HL-60/S4 (cell line): ENCODE results near the gene SPAG7.

Experiments
- in situ Hi-C: fragments of 300-500 bp; cut with MboI; formaldehyde crosslinking; loops from 2 replicates; pipeline ENCODE4 v1.14.3; 2022; ENCODE audit warnings: low sequenced_read_pairs

SPAG7 gene

DNA sequence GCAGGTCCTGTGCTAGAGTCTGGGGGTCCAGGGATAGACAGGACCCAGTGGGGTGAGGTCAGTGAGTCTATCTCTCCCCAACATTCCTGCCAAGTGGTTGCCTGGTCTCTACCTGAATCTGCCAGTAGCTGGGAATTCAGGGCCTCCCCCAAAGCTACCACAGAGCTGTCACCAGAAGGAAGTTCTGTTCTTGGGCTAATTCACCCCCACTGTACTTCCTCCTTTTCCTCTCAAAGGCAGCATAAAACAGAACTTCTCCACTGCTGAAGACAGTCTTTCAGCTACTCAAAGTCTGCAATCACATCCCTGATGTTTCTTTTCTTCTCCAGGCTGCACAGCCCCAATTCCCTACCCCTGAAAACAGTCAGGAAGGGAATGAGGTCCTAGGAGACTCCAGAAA is 11.1 kb upstream of the SPAG7 start:
- in situ Hi-C loops = no loop called here

DNA sequence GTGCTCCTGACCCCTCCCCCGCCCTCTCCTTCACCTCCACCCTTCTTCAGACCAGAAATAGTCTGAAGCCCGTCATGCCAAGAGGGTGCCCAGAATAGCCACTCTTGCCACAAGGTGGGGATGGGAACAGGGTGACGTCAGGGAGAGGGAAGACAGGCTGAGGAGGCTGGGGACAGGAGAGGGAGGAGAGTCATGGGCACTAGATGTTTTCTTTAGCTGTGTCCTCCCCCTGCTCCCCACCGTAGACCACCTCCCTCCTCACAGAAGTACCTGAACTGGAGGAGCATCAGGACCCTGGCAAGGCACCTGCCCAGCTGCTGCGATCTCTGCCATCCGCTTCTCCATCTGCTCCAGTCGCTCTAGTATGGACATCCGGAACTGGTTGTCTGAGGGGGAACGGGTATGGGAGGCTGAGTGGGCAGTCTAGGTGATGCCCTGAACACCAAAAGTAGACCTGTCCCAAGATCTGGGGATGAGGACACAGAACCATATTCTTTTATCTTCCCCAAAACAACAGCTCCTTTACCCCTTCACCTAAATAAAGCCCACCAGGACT is 6.6 kb upstream of the SPAG7 start:
- in situ Hi-C loops = no loop called here

- in situ Hi-C loops = no loop called here
These were observed 5.9 kb upstream of the SPAG7 start for GRCh38 chr17:4973256-4974114.

DNA sequence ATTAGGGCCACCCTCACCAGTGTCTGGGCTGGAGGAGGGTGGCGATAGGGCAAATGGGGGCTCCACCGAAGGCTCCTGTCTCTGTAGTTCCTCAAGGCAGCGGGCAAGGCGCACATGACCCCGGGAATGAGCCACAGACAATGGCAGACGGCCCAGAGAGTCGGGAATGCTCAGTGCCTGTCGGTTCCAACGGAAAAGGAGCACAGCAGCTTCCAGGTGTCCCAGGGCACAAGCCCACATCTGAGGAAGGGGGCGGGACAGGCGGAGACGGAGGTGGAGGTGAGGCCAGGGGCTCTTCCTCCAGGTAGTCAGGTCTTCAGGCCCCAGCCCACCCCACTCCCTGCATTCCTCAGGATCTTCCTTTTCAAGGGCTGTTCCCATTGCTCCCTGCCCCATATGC is 5.1 kb upstream of the SPAG7 start:
- in situ Hi-C loops = no loop called here

DNA sequence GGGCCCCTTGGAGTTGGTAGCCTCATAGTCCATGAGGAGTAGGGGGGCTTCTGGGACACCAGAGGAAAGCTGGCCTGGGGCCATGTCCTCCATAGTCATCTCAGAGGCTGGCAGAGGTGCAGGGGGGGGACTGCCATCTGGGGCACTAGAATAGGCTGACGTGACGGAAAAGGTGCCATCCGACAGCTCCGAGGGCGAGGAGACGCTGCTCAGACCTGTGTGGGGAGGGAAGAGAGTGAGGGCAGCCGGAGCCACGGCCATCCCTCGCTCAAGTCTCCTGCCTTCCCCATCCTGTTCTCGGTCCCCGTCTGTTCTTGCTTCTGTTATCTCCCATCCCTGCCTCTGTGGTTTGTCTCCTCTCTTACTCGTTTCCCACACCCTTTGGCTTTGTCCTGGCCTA is 4.7 kb upstream of the SPAG7 start:
- in situ Hi-C loops = no loop called here

GRCh38 chr17:4971826-4972225 is 4.2 kb upstream of the SPAG7 start:
- in situ Hi-C loops = no loop called here

- in situ Hi-C loops = no loop called here
These were observed 2.7 kb upstream of the SPAG7 start for GRCh38 chr17:4970273-4970672.

DNA sequence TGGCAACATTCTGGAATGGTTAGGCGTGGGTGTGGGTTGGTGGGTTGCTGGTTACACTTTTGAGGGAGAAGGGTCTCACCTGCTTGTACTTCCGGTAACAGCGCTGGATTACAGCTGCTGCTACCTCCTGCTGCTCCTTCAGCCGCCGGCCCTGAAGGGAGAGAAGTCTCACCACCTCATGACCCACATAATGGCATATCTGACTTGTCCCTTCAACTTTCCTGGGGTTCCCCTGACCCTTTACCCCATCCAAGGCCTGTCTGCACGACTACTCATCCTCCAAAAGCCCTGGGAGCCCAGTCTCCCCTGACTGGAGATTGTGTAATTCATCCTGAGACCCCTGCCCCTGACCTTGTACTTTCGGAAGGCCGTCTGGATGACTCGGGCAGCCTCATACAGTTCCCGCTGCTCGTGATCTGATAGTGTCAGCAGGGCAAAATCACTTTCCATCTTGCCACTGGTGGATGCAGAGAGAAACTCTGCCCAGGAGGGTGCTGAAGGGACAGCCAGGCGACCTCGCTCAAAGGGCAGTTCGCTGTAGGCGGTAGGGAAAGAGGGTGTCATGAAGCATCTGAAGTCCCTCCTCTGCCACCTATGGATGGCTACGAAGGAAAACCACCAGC is 2.0 kb upstream of the SPAG7 start:
- in situ Hi-C loops = no loop called here

- in situ Hi-C loops = no loop called here
These were observed 1.5 kb upstream of the SPAG7 start for GRCh38 chr17:4969047-4969550.

DNA sequence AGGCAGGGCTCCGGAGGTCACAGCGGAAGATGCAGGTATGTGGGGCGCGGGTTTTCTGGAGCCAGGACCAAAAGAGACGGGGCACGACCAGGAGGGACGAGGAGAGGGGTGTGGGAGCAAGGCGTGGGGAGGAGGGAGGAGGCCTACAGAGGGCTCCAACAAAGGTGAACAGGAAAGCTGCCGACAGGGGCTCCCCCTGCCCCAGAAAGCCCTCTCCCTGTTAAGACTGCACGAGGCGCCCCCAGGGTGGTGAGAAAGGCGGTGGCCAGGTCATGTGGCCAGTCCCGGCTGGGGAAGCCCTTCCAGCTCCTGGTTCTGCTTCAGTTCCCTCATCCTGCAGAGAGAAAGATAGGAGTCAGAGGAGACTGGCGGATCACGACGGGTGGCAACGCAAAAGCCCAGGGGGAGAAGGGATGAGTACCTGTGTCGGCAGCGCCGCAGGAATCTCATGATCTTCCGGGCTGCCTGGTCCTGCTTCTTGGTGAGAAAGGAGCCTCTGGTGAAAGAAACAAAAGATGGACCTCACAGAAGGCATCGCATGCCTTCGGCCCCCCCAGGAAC is 949 bp upstream of the SPAG7 start:
- in situ Hi-C loops = no loop called here

DNA sequence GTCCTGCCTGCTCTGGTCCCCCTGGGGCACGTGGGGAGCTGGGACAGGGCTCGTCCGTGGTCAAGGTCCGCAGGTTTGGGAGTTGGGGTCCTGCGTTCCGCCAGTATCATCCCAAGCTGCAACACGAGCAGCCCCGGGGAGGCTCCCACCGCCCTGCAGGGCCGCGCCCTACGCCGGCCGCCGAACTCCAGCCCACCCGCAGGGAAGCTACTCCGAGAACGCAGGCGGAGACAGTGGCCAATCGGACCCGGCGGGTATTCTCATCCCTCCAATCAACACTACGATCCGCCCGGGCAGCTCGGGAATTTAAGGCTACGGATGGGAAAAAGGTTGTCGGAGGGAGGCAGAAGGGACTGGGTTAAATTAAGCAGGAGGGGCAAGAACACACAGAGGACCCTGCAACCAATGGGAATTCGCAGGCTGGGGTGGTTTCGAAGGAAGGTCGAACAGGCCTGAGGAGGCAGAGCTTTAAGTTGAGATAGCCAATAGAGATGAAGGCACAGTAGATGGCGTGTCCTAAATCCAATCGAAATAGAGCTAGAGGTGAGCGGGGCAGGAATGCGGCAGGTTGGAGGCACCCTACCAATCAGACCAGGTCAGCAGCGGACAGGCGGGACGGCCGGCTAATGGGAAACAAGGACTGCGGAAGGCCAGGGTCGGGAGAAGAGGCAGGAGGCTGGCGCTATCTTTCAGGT is 626 bp downstream of the SPAG7 start:
- in situ Hi-C loops = no loop called here

DNA sequence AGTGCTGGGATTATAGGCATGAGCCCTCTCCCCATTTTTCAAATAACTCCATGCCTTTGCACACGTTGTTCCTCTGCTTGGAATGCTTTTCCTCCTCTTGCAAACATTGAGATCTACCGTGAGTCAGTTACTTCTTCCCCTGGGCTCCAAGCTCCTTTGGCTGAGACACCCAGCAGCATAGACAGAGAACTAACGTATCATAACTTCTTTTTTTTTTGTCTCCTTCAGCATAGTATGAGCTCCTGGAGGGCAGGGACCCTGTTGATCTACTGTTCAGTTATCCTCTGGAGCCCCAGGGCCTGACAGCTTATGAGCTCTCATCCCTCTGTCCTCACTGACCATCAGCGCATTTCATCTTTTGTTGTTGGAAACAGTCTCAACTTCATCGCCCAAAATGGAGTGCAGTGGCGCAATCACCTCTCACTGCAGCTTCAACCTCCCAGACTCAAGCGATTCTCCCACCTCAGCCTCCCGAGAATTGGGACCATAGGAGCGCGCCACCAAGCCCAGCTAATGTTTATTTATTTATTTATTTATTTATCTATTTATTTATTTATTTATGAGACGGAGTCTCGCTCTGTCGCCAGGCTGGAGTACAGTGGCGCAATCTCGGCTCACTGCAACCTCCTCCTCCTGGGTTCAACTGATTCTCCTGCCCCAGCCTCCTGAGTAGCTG is 2.2 kb downstream of the SPAG7 start:
- in situ Hi-C loops = no loop called here

DNA sequence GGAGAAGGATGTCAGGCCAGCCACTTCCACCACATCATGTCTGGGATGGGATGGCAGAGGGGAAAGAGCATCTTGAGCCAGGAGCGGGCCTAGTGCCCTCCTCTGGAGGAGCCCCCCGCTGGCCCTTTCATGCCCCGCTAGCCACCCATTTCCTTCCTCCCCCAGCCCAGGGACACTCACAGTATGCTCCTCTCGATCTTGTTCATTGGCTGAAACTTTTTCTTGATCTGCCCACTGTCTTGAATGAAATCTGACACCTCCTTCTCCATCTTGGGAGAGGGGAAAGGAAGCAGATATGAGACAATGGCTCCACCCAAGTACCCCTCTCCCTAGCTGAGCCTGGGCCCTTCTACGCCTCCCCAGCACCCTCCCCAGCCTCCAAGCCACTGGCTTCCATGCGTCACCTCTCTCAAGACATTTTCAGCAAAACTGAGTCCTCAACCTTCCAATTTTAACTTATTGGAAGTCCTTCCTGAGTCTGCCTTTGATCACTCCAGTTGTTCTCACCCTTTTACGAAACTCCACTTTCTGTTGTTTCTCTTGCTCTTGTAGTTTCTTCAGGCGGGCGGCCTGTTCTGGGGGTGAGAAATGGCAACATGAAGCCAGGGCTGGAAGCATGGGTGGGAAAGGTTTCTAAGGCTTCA is 7.2 kb downstream of the SPAG7 start:
- in situ Hi-C loops = no loop called here

GRCh38 chr17:4959261-4959965 is 8.2 kb downstream of the SPAG7 start:
- in situ Hi-C loops = no loop called here

DNA sequence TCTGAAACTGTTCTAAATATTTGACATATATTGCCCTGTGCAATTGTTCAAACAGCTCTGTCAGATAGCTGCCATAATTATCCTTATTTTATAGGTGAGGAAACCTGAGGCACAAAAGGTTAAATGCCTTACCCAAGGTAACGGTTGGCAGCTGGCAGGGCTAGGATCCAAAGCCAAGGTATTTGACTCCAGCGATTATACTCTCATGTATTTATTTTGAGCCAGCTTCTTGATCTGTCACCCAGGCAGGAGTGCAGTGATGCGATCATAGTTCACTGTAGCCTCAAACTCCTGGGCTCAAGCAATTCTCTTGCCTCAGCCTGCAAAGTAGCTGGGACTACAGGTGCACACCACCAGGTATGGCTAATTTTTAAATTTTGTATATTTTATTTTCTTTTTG is 9.5 kb downstream of the SPAG7 start:
- in situ Hi-C loops = no loop called here

- in situ Hi-C loops = no loop called here
These were observed 11.0 kb downstream of the SPAG7 start for GRCh38 chr17:4956493-4957061.

GRCh38 chr17:4955091-4955490 is 12.5 kb downstream of the SPAG7 start:
- in situ Hi-C loops = no loop called here

DNA sequence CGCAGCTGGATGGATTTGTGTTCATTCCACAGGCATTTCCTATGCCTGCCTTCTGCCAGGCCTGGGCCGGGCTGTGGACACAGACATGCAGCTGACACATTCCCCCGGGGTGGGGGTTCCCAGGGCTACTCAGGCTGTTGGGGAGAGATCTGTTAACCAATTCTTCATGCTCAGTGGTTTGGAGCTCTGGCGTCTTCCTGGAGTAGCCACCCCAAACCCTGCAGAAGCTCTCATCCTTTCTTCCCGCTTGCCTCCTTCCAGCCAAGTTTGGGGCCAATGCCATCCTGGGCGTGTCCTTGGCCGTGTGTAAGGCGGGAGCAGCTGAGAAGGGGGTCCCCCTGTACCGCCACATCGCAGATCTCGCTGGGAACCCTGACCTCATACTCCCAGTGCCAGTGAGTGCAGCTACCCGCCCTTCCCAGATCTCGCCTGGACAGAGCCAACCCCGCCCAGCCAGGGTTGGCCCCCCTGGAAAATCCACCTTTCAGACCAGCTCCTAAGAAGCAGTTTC is 14.1 kb downstream of the SPAG7 start:
- in situ Hi-C loops = no loop called here

DNA sequence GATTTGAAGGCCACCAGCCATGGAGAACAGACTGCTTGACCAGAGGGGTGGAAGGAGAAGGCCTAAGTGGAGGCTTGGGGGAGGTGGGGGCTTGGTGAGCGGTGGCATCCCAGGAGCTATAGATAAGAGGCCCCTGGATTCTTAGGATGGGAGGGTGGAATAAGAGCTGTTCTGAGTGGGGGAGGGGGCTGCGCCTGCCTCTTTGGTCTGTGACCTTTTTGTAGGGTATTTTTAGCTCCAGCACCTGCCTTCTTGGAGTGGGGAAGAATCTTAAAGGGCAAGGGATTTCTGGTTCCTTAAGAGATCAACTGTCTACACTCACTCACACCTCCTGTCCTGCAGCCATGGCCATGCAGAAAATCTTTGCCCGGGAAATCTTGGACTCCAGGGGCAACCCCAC is 16.1 kb downstream of the SPAG7 start:
- in situ Hi-C loops = no loop called here
